GM18951 (cell line): Measurements from ENCODE around the gene NAXD.
"Not testable (repeated sequence)": the region's sequence is repeated elsewhere in the genome, so short reads cannot be mapped to it uniquely, and the experiment has no call there.

Source experiments
- POLR2A ChIP-seq: IDR thresholded peaks from 4 replicates; pipeline ENCODE4 v1.6.1; 2011; ENCODE audit warnings: mild to moderate bottlenecking; ENCODE audit not compliant: insufficient read length, insufficient read depth; ENCODE audit errors: extremely low read depth
- in situ Hi-C: fragments of 300-500 bp; cut with MboI; formaldehyde crosslinking; loops from one replicate; pipeline ENCODE4 v1.12.0; 2022; ENCODE audit warnings: low sequenced_read_pairs, mixed read lengths, inconsistent platforms; ENCODE audit not compliant: unreplicated experiment

Gene NAXD

GRCh38 chr13:110628477-110628793 lies 13.1 kb downstream of the NAXD start:
- TF ChIP-seq POLR2A = no peak
- in situ Hi-C loops = no loop called here

DNA sequence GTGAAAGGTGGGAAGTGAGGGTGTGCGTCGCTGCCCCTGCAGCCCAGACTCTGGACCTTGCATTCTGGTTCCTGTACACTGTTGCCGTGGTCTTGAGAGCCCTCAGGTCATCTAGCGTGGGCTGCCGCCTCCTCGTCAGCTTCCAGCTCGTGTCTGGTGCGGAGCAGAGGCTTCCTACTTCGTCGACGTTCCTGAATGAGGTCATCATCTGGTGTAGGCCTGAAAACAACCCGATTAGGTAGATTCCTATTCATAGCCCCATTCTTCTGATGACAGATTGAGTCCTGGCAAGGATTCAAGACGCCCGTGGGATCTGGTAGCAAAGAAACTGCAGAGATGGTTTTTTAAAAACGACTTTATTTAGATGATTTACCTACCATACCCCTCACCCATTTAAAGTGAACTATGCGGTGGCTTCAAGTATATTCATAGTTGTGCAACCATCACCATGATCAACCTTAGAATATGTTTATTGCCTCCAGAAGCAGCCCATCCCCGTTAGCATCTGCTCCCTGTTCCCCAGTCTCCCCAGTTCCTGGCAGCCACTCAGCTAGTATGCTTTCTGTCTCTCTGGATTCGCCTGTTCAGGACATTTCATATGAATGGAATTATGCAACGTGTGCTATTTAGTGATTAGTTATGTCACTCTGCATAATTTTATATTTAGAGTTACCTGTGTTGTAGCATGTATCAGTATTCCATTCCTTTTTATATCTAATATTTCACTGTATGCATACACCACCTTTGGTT lies 13.8 kb downstream of the NAXD start:
- no peak for TF ChIP-seq POLR2A
- in situ Hi-C loops = no loop called here

DNA sequence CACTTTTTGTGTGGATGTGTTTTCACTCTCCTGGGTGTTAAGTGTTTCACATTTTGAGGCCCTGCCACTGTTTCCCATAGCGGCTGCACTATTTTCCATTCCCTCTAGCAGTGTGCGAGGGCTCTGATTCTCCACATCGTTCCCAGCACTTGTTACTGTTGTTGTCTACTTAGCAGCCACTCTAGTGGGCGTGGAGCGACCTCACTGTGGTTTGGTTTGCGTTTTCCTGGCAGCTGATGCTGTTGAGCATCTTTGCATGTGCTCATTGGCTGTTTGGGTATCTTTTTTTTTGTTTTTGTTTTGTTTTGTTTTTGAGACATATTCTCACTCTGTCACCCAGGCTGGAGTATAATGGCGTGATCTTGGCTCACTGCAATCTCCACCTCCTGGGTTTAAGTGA lies 14.4 kb downstream of the NAXD start:
- in situ Hi-C loops = no loop called here
- TF ChIP-seq POLR2A = no peak

- no peak for TF ChIP-seq POLR2A
- in situ Hi-C loops = no loop called here
Observed at GRCh38 chr13:110630566-110631119, 15.3 kb downstream of the NAXD start.

GRCh38 chr13:110632255-110632654 lies 16.9 kb downstream of the NAXD start:
- in situ Hi-C loops = not testable (repeated sequence)

DNA sequence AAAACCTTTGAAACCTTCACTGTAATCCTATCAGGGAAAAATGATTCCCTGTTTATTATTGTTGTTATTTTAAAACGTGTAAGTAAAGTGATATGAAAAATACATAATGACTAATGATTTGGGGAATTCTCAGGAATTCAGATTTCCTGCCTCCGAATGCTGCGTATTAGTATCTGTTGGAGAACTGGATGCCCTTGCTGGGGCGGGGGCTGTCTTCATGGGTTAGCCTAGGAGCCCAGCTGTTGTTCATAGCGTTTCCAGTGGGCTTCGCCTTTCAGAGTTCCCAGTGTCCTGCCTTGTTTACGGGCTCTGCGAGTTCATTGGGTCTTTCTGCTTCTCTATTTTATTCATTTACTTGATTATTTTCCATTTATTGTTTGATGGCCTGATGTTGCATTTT lies 18.4 kb downstream of the NAXD start:
- no peak for TF ChIP-seq POLR2A
- in situ Hi-C loops = no loop called here

DNA sequence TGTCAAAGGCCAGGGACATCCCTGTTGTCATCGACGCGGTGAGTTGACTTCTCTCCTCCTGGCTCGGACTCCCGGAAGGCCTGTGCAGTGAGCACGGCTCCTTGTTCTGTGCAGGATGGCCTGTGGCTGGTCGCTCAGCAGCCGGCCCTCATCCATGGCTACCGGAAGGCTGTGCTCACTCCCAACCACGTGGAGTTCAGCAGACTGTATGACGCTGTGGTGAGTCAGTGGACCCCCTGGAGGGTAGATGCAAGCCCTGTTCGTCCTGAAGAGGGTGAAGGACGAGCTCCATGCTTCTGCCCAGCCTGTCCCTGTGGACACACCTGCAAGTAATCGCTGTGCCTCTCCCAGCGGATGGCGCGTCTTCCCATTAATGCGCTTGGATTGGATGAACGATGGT lies 19.2 kb downstream of the NAXD start:
- TF ChIP-seq POLR2A = no peak
- in situ Hi-C loops = no loop called here

DNA sequence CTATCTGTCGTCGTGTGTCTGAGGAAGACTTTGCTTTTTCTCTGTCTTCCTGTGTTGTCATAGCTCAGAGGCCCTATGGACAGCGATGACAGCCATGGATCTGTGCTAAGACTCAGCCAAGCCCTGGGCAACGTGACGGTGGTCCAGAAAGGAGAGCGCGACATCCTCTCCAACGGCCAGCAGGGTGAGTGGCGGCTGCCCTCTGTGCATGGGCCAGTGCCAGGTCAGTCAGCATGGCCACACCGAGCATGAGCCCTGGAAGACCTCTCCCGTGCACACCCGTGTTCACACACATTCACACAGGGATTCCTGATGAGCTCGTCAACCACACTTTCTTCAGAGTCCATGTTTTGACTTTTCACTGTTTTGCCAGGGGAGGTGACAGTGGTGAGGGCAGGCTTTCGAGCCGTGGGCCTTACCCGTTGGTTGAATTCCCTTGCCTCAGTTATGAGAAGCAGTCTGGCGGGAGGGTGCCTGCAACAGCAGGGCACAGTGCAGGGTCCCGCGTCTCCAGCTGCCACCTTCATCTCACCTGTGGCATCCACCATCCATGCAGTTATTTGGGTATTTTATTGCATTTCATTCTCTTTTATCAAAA lies 20.2 kb downstream of the NAXD start:
- TF ChIP-seq POLR2A = no peak
- in situ Hi-C loops = no loop called here

GRCh38 chr13:110636053-110636475 lies 20.7 kb downstream of the NAXD start:
- no peak for TF ChIP-seq POLR2A
- in situ Hi-C loops = no loop called here

GRCh38 chr13:110636701-110637201 lies 21.4 kb downstream of the NAXD start:
- no peak for TF ChIP-seq POLR2A
- in situ Hi-C loops = no loop called here

DNA sequence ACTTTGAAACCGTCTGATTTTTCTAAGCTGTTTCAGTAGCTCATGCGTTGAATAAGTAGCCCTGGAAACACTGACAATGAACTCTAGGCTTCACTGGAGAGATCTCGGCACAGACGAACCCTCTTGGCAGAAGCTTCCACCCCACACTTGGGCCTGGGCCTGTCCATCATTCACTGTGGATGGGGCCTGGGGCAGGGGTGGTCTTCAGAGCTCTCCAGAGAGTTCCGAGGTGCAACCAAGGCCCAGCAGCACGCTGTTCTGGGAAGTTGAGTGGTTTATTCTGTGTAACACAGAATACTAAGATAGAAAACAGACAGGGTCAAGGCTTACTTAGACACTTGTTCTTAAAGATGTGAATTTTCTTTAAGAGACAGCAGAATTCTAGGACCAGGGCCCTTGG lies 21.9 kb downstream of the NAXD start:
- in situ Hi-C loops = no loop called here
- no peak for TF ChIP-seq POLR2A

- TF ChIP-seq POLR2A = no peak
- in situ Hi-C loops = no loop called here
Observed at GRCh38 chr13:110637747-110638146, 22.4 kb downstream of the NAXD start.

DNA sequence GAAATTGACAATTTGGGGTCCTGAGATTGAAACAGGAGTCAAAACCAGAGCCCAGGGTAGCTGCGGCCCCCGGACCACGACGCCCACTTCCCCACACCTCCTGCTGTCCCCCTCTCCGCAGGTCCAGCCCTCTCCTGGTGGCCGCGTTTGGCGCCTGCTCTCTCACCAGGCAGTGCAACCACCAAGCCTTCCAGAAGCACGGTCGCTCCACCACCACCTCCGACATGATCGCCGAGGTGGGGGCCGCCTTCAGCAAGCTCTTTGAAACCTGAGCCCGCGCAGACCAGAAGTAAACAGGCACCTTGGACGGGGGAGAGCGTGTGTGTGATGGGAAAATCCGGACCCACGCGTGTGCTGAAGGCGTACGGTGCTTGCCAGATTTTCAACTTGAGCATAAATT lies 22.9 kb downstream of the NAXD start:
- in situ Hi-C loops = no loop called here
- no peak for TF ChIP-seq POLR2A
